NK-92 (cell line): Measurements from ENCODE around the gene ZNF879.

Experiments used
- DNase-seq: peaks from one replicate; lab custom pipeline; 2025; ENCODE audit not compliant: unreplicated experiment; lab: John Stamatoyannopoulos, UW

The ZNF879 gene

DNA sequence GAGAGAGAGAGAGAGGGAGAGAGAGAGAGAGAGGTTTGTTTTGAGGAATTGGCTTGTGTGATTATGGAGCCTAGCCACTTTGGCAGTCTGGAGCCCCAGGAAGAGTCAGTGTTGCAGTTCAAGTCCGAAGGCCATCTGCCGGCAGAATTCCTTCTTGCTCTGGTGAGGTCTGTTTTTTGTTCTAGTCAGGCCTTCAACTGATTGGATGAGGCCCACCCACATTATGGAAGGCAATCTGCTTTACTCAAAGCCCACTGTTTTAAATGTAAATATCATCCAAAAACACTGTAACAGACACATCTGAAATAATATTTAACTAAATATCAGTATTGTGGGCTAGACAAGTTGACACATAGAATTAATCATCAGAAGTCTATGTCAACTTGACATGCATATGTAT is 17.0 kb upstream of the ZNF879 start:
- no peak for DNase-seq

DNA sequence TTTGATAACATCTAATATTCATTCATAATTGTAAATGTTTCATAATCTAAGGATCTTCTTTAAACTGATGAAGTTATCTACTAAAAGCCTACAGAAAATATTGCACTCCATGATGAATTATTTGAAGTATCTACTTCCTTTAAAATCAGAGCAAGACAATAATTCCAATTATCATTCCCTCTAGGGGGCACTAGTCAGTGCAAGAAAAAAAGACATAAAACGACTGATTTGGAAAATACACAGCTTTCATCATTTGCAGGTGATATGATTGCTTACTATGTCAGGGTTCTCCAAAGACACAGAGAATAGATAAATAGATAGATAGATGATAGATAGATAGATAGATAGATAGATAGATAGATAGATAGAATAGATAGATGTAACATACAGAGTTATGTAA is 14.9 kb upstream of the ZNF879 start:
- DNase-seq = no peak

DNA sequence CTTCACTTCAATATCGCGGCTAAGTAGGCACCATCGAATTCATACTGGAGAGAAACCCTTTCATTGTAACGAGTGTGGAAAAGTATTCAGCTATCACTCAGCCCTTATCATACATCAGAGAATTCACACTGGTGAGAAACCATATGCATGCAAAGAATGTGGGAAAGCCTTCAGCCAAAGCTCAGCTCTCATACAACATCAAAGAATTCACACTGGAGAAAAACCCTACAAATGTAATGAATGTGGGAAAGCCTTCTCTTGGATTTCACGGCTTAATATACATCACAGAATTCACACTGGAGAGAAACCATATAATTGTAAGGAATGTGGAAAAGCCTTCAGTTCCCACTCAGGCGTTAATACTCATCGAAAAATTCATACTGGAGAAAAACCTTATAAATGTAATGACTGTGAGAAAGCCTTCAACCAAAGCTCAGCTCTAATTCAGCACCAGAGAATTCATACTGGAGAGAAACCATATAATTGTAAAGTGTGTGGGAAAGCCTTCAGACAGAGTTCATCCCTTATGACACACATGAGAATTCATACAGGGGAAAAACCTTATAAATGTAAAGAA is 9.5 kb downstream of the ZNF879 start:
- DNase-seq = no peak

DNA sequence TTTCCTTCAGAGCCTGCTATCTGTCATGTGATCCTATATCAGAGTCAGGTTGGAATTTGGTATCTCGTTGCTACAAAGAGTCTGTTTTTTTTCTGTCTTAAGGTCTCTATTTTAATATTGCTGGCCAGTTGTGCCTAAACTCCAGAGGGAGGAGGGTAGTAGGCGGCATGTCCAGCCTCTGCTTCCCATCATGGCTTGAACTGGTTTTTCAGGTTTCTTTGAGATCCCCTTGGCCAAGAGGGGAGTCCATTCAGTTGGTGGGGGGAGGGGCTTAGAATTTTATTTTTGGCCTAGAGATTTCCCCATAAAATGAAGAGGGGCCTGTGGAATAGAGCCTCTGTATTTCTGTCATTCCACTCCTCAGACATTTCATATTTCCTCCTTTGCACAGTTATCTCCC is 21.2 kb downstream of the ZNF879 start:
- DNase-seq = no peak

DNA sequence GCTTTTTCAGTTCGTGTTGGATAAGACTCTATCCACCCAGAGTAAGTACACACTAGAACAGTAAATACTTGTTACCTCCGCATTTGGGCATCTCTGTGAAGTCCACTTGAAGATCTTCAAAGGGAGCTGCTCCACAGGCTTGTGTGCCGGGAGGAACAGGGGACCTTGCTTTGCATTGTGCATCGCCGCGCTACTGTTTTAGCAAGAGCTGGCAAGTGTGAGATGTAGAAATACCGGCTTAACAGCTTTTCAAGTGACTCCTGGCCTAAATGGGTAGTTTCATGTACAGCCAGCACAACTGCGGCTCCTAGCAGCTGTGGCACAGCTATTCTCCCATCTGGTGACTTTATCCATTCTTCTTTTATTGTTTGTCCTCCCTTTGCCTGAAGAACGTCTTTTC is 28.2 kb downstream of the ZNF879 start:
- no peak for DNase-seq

DNA sequence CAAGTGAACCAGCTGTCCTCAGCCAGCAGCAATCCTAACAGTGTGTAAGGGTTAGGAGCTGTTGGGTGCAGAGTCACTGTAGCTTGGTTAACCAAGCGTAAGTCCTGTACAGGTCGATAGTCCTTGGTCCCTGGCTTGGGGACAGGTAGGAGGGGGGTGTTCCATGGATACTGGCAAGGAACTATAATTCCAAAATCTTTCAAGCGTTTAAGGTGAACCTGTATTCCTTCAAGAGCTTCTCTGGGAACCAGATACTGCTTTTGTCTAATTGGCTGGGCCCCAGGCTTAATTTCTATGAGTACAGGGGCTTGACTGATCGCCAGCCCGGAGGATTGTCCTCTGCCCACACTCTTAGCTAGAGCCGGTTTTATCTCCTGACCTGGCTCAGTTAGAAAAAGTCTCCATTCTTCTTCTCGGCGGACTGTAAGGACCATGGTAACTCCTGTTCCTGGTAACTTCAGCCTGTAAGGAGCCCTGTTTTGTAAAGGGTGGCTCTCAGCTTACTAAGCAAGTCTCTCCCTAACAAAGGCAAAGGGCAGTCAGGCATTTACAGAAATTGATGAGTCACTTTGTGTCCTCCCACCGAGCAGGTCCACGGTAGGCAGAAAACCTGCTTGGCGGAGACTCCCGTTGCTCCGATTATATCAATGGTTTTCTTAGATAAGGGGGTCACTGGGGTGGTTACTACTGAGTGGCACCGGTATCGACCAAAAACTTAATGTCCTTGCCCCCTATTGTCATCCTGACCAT is 30.6 kb downstream of the ZNF879 start:
- DNase-seq = no peak

DNA sequence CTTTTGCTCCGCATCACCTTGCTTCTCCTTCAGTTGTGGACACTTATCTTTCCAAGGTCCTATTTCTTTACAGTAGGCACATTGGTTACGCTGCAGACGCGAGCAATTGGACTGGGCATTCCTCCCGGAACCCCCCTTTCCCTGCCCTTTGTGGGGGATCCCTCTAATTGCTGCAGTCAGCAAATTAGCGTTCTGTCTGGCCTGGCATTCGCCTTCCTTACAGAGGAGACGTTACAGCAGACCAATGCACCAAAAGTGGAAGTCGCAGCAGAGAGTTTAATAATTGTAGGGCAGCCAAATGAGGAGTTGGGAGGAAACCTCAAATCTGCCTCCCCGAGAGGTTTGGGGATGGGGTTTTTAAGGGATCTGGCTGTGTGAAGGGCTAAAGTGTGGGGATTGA is 31.3 kb downstream of the ZNF879 start:
- DNase-seq = no peak

DNA sequence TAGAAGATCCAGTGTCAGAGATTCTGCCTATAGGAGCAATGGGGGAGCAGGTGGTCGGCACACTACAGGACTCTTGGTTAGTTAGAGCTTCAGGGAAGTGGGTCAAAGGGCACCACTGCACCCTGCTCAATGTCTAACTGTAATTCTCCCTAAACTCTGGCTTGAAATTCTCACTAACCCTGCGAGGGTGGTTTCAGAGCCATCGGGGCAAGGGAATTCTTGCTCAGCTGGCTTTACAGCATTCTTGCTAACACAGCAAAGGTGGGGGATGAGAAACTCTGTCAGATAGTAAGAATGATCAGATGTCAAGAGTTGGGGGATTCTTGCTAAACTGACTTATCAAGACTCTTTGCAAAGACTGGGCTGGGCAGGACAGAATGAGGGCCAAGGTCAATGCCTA is 31.8 kb downstream of the ZNF879 start:
- DNase-seq = no peak

DNA sequence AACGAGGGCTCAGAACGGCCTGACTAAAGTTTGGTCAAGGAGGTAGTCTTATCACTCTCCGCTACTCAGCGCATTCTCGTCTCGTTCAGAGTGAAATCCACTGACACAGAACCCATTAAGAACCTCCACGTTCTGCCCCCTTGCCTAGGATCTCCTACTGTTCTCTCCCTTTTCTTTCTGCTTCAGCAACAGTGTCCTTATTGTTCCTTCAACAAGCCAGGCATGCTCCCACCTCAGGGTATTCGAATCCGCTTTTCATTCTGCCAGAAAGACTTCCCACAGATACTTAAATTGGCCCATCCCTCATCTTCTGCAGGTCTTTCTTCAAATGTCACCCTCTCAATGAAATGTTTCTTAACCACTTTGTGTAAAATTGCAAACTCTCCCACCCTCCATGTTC is 32.2 kb downstream of the ZNF879 start:
- DNase-seq = no peak

DNA sequence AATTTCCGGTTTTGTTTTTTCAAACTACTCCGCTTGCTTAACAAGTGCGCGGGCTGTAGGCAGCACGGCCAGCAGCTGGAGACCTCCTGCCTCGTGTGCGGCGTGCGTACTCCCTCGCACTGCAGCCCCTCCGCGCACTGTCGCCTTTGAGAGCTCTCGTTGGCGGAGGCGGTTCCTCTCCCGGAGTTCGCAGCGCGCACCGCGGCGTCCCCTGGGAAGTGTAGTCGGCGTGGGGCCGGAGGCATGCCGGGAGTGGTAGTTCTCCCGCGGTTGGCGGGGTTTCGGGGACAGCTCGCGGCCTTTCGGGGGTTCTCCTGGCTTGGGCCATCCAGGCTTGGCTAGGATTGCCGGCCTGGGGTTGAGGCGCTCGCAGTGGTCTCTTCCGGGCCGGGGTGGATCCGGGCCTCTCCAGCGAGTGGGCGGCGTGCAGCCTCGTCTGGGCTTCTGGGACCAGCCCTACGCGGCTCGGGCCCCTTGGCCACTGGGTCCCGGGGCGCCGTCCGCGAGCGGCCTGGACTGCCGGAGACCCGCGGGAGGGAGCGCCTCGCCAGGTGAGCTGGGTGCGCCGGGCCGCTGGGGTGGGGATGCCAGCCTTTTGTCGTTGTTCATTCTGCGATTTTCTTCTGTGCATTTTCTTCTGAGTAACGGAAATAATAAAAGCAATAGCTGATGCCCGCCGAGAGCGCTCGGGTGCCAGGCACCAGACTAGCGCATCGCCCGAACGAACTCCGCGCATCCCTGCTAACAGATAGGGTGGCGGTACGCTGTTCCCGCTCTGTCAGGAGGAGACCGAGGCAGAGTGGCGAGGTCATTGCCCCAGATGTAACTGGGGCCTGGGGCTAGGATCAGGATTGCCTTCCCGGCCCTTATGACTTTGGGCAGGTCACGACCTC is 36.8 kb downstream of the ZNF879 start, which contains the start of gene ZNF354C:
ZNF354C (plus strand) TSS at position 258 of the 893 bp plus-strand sequence. CDS start 1,696 bp downstream, outside the sequence.
- no peak for DNase-seq

DNA sequence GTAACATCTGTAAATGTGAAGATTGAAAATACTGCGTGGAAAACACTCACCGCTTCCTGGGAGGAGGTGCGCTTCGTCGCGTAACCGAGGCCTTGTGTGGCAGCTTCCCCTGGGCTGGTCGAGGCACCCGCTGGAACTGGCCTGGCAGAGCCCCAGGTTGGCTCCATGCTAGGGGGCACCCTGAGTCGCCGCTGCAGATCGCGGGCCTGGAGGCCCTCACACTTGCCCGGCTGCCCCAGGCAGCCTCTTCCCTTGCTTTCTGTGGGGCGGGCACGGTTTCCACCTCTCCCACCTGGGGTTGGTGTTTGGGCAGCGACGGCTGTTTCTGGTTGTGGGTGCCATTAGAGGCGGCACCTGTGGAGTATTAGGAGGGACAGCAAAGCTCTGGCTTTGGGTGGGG is 37.4 kb downstream of the ZNF879 start:
- DNase-seq = no peak

DNA sequence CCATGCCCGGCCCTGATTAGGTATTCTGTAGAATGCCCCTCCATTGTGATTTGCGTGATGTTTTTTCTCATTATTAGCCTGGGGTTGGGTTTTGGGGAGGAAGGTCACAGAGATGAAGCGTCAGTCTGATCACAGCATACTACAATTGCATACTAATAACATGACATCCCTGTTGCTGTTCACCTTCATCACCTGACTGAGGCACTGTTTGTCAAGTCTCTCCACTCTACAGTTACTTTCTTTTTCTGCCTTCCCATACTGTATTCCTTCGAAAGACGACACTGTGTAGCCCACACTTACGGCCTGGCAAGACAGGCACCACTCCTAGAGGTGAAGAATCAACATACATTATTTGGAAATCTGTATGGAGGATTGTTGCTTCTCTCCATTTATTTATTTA is 42.1 kb downstream of the ZNF879 start:
- no peak for DNase-seq

DNA sequence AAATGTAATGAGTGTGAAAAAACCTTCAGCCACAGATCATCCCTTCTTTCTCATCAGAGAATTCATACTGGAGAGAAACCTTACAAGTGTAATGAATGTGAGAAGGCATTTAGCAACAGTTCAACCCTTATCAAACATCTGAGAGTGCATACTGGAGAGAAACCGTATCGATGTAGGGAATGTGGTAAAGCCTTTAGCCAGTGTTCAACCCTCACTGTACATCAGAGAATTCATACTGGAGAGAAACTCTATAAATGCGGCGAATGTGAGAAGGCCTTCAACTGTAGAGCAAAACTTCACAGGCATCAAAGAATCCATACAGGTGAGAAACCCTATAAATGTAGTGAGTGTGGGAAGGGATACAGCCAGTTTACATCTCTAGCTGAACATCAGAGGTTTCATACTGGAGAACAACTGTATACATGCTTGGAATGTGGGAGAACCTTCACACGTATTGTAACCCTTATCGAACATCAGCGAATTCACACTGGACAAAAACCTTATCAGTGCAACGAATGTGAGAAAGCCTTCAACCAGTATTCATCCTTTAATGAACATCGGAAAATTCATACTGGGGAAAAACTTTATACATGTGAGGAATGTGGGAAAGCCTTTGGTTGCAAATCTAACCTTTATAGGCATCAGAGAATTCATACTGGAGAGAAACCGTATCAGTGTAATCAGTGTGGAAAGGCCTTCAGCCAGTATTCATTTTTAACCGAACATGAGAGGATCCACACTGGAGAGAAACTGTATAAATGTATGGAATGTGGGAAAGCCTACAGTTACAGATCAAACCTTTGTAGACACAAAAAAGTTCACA is 55.8 kb downstream of the ZNF879 start:
- DNase-seq = no peak

DNA sequence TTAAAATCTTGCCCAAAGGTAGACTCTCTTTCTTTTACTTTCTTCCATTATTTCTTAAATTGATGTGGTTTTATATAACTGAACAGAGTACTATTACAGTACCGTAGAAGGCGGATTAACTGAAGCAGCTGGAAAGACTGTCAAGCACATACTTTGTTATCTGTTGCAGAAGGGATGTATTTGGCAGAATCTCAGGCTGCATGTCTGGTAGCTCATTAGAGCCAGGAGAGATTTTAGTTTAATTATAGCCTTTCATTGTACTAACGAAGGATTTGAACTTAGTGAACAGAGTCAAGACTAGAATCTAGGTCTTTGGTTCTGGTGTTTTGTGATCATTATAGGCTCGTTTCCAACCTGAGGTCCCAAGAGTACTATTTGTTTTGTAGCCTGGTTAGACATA is 57.1 kb downstream of the ZNF879 start:
- no peak for DNase-seq
